ENCODE data around the gene CUBN.

The CUBN gene

DNA sequence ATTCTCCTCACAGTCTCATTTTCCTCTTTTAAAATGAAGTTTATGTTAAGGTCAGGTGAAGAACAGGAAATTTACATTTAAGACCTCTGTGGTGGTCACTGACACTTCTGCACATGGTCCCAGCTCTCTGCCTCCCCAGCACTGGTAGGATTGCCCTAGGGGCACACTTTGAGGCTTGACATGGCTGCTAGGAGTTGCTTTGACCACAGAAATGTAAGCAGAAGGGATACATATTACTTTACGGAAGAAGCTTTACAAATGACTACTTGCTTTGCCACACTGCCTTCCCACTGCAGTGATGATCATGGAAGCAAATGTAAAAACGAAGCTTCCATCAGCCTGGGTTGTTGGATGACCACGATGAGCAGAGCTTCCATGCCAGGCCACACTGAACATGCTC, 259.3 kb downstream of the CUBN start:
- TF ChIP-seq, protein P1, sequence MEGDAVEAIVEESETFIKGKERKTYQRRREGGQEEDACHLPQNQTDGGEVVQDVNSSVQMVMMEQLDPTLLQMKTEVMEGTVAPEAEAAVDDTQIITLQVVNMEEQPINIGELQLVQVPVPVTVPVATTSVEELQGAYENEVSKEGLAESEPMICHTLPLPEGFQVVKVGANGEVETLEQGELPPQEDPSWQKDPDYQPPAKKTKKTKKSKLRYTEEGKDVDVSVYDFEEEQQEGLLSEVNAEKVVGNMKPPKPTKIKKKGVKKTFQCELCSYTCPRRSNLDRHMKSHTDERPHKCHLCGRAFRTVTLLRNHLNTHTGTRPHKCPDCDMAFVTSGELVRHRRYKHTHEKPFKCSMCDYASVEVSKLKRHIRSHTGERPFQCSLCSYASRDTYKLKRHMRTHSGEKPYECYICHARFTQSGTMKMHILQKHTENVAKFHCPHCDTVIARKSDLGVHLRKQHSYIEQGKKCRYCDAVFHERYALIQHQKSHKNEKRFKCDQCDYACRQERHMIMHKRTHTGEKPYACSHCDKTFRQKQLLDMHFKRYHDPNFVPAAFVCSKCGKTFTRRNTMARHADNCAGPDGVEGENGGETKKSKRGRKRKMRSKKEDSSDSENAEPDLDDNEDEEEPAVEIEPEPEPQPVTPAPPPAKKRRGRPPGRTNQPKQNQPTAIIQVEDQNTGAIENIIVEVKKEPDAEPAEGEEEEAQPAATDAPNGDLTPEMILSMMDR (IDR thresholded peaks at IDR 0.05; ENCODE audit: insufficient read depth, low read length, missing control alignments), result no peak
- CTCF ChIA-PET, result interaction anchor here (1.1 to 1.3 kb wide), 2 partner anchors 27 to 386 kb away, joined by 3 to 5 read pairs; no protein-coding TSS in a partner anchor
- no peak overlapping the region for H3K4me3 ChIP-seq (ENCODE audit: low read depth, low read length)
- POLR2A ChIA-PET, result no interaction called here
- DNase-seq (ENCODE audit: low read depth, low spot score), result no peak

GRCh38 chr10:16867990-16868389, 261.6 kb downstream of the CUBN start:
- ChIA-PET CTCF (interaction anchor here (2.1 kb wide), 1 partner anchor 15 kb away, joined by 6 read pairs; no protein-coding TSS in a partner anchor), POLR2A (no interaction called here)
- TF ChIP-seq, protein P1 (IDR thresholded peaks at IDR 0.05; ENCODE audit: insufficient read depth, low read length, missing control alignments), result no peak
- H3K4me3 ChIP-seq (ENCODE audit: low read depth, low read length), result no peak overlapping the region
- no peak for DNase-seq (ENCODE audit: low read depth, low spot score)

GRCh38 chr10:16867556-16867955, 262.1 kb downstream of the CUBN start:
- DNase-seq (ENCODE audit: low read depth, low spot score), result peak; percentile 12
- CTCF ChIA-PET, result interaction anchor here (1.0 to 2.1 kb wide), 2 partner anchors 14 to 83 kb away, joined by 3 to 6 read pairs; no protein-coding TSS in a partner anchor
- TF ChIP-seq, protein P1 (IDR thresholded peaks at IDR 0.05; ENCODE audit: insufficient read depth, low read length, missing control alignments), result no peak
- no peak overlapping the region for H3K4me3 ChIP-seq (ENCODE audit: low read depth, low read length)
- POLR2A ChIA-PET, result no interaction called here

- DNase-seq (ENCODE audit: low read depth, low spot score), result no peak
- ChIA-PET POLR2A (no interaction called here), CTCF (interaction anchor here (1.0 to 2.1 kb wide), 2 partner anchors 14 to 84 kb away, joined by 3 to 6 read pairs; no protein-coding TSS in a partner anchor)
- no peak overlapping the region for H3K4me3 ChIP-seq (ENCODE audit: low read depth, low read length)
- TF ChIP-seq, protein P1 (IDR thresholded peaks at IDR 0.05; ENCODE audit: insufficient read depth, low read length, missing control alignments), result no peak
Measured at GRCh38 chr10:16866541-16867275, 262.9 kb downstream of the CUBN start.

- CTCF ChIA-PET, result interaction anchor here (3.3 kb wide), 1 partner anchor 10 kb away, joined by 9 read pairs; no protein-coding TSS in a partner anchor
- TF ChIP-seq, protein P1 (IDR thresholded peaks at IDR 0.05; ENCODE audit: insufficient read depth, low read length, missing control alignments), result no peak
- no peak overlapping the region for H3K4me3 ChIP-seq (ENCODE audit: low read depth, low read length)
- DNase-seq (ENCODE audit: low read depth, low spot score), result no peak
- POLR2A ChIA-PET, result no interaction called here
Measured at GRCh38 chr10:16865766-16866165, 263.8 kb downstream of the CUBN start.

DNA sequence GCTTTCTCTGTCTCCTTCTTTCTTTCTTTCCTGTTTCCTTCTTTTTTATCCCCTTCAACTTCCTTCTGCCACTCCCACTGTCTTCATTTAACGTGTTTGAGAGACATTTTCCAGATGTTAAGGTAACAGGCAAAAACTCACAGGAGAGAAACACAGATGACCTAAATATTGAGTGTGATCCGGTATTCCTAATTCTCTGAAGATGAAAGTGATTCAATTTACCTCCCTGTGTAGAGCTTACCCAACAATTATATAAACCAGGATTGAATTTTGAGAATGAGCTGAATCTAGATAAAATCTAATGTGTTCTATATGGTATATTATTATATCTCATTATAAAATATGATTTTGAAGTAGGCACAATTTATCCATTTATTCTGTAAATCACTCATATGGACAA, 265.8 kb downstream of the CUBN start:
- ChIA-PET CTCF (interaction anchor here (1.0 to 3.3 kb wide), 3 partner anchors 8 to 27 kb away, joined by 3 to 14 read pairs (median 9); no protein-coding TSS in a partner anchor), POLR2A (no interaction called here)
- TF ChIP-seq, protein P1 (IDR thresholded peaks at IDR 0.05; ENCODE audit: insufficient read depth, low read length, missing control alignments), result no peak
- no peak for DNase-seq (ENCODE audit: low read depth, low spot score)
- H3K4me3 ChIP-seq (ENCODE audit: low read depth, low read length), result no peak overlapping the region

All from AG04449 (cell line).